CD14-positive monocyte (primary cell): Measurements from ENCODE around the gene KRTAP27-1. TPM values are rescaled to one million over a fixed set of nuclear protein-coding genes. Genes with fewer than 3 reads are reported as not detected.

Experiments used
- DNase-seq, 3 donors: peaks; one replicate each; pipeline ENCODE4 v3.0.0-alpha.2; 2011 to 2022
- H2AFZ ChIP-seq: 2 replicates; pipeline ENCODE4 v1.6.0; 2012; ENCODE audit warnings: mild to moderate bottlenecking, low read depth, low read length, inconsistent platforms; ENCODE audit not compliant: insufficient read depth, poor library complexity, severe bottlenecking
- H3K27ac ChIP-seq, 2 donors: 1 replicate in 1 of 2; 2 replicates in 1 of 2; pipeline ENCODE4 v1.5.1; 2012 to 2013; ENCODE audit warnings: low read length in 2 of 2, control low read depth in 1 of 2, inconsistent platforms in 1 of 2, low read depth in 1 of 2, mild to moderate bottlenecking in 1 of 2
- H3K27me3 ChIP-seq, 2 donors: one replicate each; pipeline versions ENCODE4 v1.6.0 to v1.6.1; 2011 to 2013; ENCODE audit warnings: low read length in 2 of 2; ENCODE audit not compliant: control insufficient read depth in 2 of 2, insufficient read depth in 2 of 2
- H3K36me3 ChIP-seq, 2 donors: replicated peaks in 1 of 2; 1 replicate in 1 of 2; 2 replicates in 1 of 2; pipeline versions ENCODE4 v1.5.1 to v1.6.1; 2012 to 2013; ENCODE audit warnings: low read length in 2 of 2, control low read depth in 1 of 2, inconsistent platforms in 1 of 2, mild to moderate bottlenecking in 1 of 2; ENCODE audit not compliant: insufficient read depth in 2 of 2, control insufficient read depth in 1 of 2
- H3K4me1 ChIP-seq, 2 donors: 1 replicate in 1 of 2; 2 replicates in 1 of 2; pipeline versions ENCODE4 v1.5.1 to v1.6.1; 2012 to 2013; ENCODE audit warnings: low read length in 2 of 2, control low read depth in 1 of 2, inconsistent platforms in 1 of 2, mild to moderate bottlenecking in 1 of 2, moderate library complexity in 1 of 2; ENCODE audit not compliant: insufficient read depth in 2 of 2, control insufficient read depth in 1 of 2
- H3K4me2 ChIP-seq: replicated peaks from 2 replicates; pipeline ENCODE3; 2012; ENCODE audit warnings: low read length, moderate library complexity, mild to moderate bottlenecking; ENCODE audit not compliant: poor library complexity, severe bottlenecking; ENCODE audit errors: extremely low read depth
- H3K4me3 ChIP-seq, 3 experiments: fragments of 200-600 bp in 1 of 3; sonication (generic) in 1 of 3; replicated peaks in 1 of 3; 1 replicate in 2 of 3; 2 replicates in 1 of 3; pipeline ENCODE4 v1.5.1; 2011 to 2013; ENCODE audit warnings: low read length in 3 of 3, mild to moderate bottlenecking in 3 of 3, control low read depth in 2 of 3, low read depth in 2 of 3, inconsistent platforms in 1 of 3, moderate library complexity in 1 of 3
- H3K79me2 ChIP-seq: 2 replicates; pipeline ENCODE4 v1.6.0; 2012; ENCODE audit warnings: mild to moderate bottlenecking, control low read depth, inconsistent platforms, low read length, moderate library complexity; ENCODE audit not compliant: insufficient read depth
- H3K9ac ChIP-seq: 2 replicates; pipeline ENCODE4 v1.6.0; 2017; ENCODE audit warnings: low read length, mild to moderate bottlenecking; ENCODE audit not compliant: insufficient read depth, poor library complexity, severe bottlenecking
- H3K9me3 ChIP-seq, 2 donors: replicated peaks in 1 of 2; 1 replicate in 1 of 2; 2 replicates in 1 of 2; pipeline versions ENCODE4 v1.5.1 to v1.6.1; 2012 to 2013; ENCODE audit warnings: low read length in 2 of 2, control low read depth in 1 of 2; ENCODE audit not compliant: control insufficient read depth in 1 of 2, insufficient read depth in 1 of 2
- H4K20me1 ChIP-seq: 2 replicates; pipeline ENCODE4 v1.6.0; 2012; ENCODE audit warnings: mild to moderate bottlenecking, low read length, control low read depth, moderate library complexity; ENCODE audit not compliant: insufficient read depth
- H3K27ac Mint-ChIP-seq, 7 donors: one replicate each; pipeline ENCODE4 v1.8.0; 2020; ENCODE audit warnings: mild to moderate bottlenecking in 7 of 7, mixed read lengths in 7 of 7, moderate library complexity in 6 of 7, inconsistent platforms in 2 of 7
- H3K27me3 Mint-ChIP-seq, 3 donors: one replicate each; pipeline ENCODE4 v1.8.0; 2021 to 2022; ENCODE audit warnings: low read depth in 3 of 3, mild to moderate bottlenecking in 3 of 3, mixed read lengths in 3 of 3, moderate library complexity in 3 of 3, inconsistent platforms in 1 of 3
- H3K36me3 Mint-ChIP-seq, 2 donors: one replicate each; pipeline ENCODE4 v1.8.0; 2020; ENCODE audit warnings: mixed read lengths in 2 of 2, inconsistent platforms in 1 of 2, mild to moderate bottlenecking in 1 of 2
- H3K4me1 Mint-ChIP-seq: one replicate; pipeline ENCODE4 v1.8.0; 2020; ENCODE audit warnings: mild to moderate bottlenecking, mixed read lengths
- H3K4me3 Mint-ChIP-seq, 2 donors: one replicate each; pipeline ENCODE4 v1.8.0; 2020; ENCODE audit warnings: mild to moderate bottlenecking in 2 of 2, mixed read lengths in 2 of 2, moderate library complexity in 1 of 2
- H3K9me3 Mint-ChIP-seq, 7 donors: one replicate each; pipeline ENCODE4 v1.8.0; 2020 to 2022; ENCODE audit warnings: mixed read lengths in 7 of 7, mild to moderate bottlenecking in 6 of 7, moderate library complexity in 6 of 7, inconsistent platforms in 2 of 7
- WGBS: methylation state at CpG from one replicate; pipeline ENCODE4 v1.1.5; 2013; ENCODE audit warnings: missing lambda C conversion rate; ENCODE audit not compliant: insufficient coverage; 5-methylcytosine and 5-hydroxymethylcytosine counted together
- intact Hi-C, 2 donors: fragments of 100-400 bp; cut with micrococcal nuclease; formaldehyde crosslinking; loops; one replicate each; pipeline versions ENCODE4 v1.15.0 to v1.15.1; 2023
- polyA plus RNA-seq, 3 donors: library from polyadenylated mRNA; depleted of rRNA in 1 of 3; unstranded in 2 of 3; stranded (reverse) in 1 of 3; fragments of 300-500 nt in 2 of 3; fragments of >200 nt in 1 of 3; fragmentation: Illumina TruSeq in 2 of 3; gene quantifications; 1 replicate in 2 of 3; 2 replicates in 1 of 3; pipeline ENCODE4 v1.2.3, GENCODE V29; 2012 to 2021
- TF ChIP-seq, protein P1 (sequence below): fragments of 200-600 bp; IDR thresholded peaks from one replicate; pipeline ENCODE4 v1.8.0; 2022; ENCODE audit warnings: antibody characterized with exemption, mild to moderate bottlenecking

Gene KRTAP27-1
- polyA plus RNA-seq, 3 donors = not detected

- no peak for DNase-seq
- H3K79me2 ChIP-seq = no peaks in the 10 kb centered on the region
- TF ChIP-seq, protein P1, sequence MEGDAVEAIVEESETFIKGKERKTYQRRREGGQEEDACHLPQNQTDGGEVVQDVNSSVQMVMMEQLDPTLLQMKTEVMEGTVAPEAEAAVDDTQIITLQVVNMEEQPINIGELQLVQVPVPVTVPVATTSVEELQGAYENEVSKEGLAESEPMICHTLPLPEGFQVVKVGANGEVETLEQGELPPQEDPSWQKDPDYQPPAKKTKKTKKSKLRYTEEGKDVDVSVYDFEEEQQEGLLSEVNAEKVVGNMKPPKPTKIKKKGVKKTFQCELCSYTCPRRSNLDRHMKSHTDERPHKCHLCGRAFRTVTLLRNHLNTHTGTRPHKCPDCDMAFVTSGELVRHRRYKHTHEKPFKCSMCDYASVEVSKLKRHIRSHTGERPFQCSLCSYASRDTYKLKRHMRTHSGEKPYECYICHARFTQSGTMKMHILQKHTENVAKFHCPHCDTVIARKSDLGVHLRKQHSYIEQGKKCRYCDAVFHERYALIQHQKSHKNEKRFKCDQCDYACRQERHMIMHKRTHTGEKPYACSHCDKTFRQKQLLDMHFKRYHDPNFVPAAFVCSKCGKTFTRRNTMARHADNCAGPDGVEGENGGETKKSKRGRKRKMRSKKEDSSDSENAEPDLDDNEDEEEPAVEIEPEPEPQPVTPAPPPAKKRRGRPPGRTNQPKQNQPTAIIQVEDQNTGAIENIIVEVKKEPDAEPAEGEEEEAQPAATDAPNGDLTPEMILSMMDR = no peak
- Mint-ChIP-seq H3K9me3 (peaks cover 2 to 14% (median 9%) of the 10 kb centered on the region in 7 donors), H3K4me1 (no peaks in the 10 kb centered on the region), H3K27me3 (peaks cover 0 to 3% (median 3%) of the 10 kb centered on the region in 3 donors), H3K36me3 (no peaks in the 10 kb centered on the region), H3K27ac (no peak overlapping the region), H3K4me3 (no peak overlapping the region)
- no peak overlapping the region for H3K9ac ChIP-seq
- intact Hi-C loops = loop anchor here in 1 of 2 donors (10.0 kb wide), 1 partner anchor 735 kb away; no protein-coding TSS in a partner anchor
- no CpG with 5 or more reads among the region's 3 CpGs for WGBS
- H3K36me3 ChIP-seq = no peaks in the 10 kb centered on the region
- no peak overlapping the region for H3K4me3 ChIP-seq
- H3K27me3 ChIP-seq = no peaks in the 10 kb centered on the region
- H3K9me3 ChIP-seq = no peaks in the 10 kb centered on the region
- H2AFZ ChIP-seq = no peak overlapping the region
- H3K27ac ChIP-seq = no peak overlapping the region
- no peaks in the 10 kb centered on the region for H4K20me1 ChIP-seq
- H3K4me2 ChIP-seq = no peak overlapping the region
- no peaks in the 10 kb centered on the region for H3K4me1 ChIP-seq
Measured at GRCh38 chr21:30349572-30349971, 12.1 kb upstream of the KRTAP27-1 start.

DNA sequence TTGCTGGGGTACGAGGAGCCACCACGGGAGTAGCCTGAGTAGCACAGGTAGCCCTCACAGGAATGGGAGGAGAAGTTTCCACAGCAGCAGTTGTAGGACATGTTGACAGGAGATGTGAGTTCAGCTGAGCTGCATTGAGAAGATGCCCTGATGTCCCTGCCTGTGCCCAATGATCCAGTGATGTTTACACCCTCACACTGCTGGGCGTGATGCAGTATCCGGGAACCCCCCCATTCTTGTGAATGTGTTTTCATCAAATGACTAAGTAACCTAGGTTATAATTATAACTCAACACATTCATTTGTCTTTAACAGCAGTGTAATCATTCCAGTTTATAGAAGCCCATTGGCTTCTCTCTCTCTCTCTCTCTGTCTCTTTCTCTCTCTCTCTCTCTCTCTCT lies 11.0 kb upstream of the KRTAP27-1 start, which contains the start of gene KRTAP23-1:
Gene KRTAP23-1, minus strand, starts transcription at position 101 of the 400 bp plus-strand sequence. Its CDS starts 0 bp downstream, at position 101.
- TF ChIP-seq, protein P1 = no peak
- no peak for DNase-seq
- Histone ChIP-seq H3K4me3 (no peak within 1 kb of the TSS), H4K20me1 (no peaks in the 10 kb centered on the region), H3K36me3 (no peaks in the 10 kb centered on the region), H3K79me2 (no peaks in the 10 kb centered on the region), H3K9me3 (peaks cover 0 to 3% of the 10 kb centered on the region in 2 donors), H3K4me2 (no peak within 1 kb of the TSS), H3K9ac (no peak within 1 kb of the TSS), H3K27ac (no peak within 1 kb of the TSS), H3K27me3 (no peaks in the 10 kb centered on the region), H3K4me1 (no peaks in the 10 kb centered on the region), H2AFZ (no peak within 1 kb of the TSS)
- Mint-ChIP-seq H3K4me3 (no peak within 1 kb of the TSS), H3K9me3 (peaks cover 2 to 18% (median 5%) of the 10 kb centered on the region in 7 donors), H3K36me3 (no peaks in the 10 kb centered on the region), H3K27me3 (peaks cover 0 to 1% (median 0%) of the 10 kb centered on the region in 3 donors), H3K27ac (no peak within 1 kb of the TSS), H3K4me1 (no peaks in the 10 kb centered on the region)
- WGBS = 93% methylated on average over 2 of the region's 4 CpGs
- intact Hi-C loops = loop anchor here in 1 of 2 donors (10.0 kb wide), 1 partner anchor 736 kb away; no protein-coding TSS in a partner anchor
